GM23338 (cell line): Measurements from ENCODE around the gene RAP1GAP2.

ENCODE experiments used
- CREB1 ChIP-seq: fragments of 250-450 bp; sonication (Bioruptor Pico); IDR thresholded peaks from 2 replicates; pipeline ENCODE4 v1.5.0; 2020; ENCODE audit warnings: low read depth, mild to moderate bottlenecking, moderate library complexity
- CTCF ChIP-seq, 2 experiments: fragments of 200-600 bp in 1 of 2; sonication (generic) in 1 of 2; conservative IDR thresholded peaks; 2 replicates each; pipeline versions ENCODE4 v1.5.1 to v1.6.1; 2016 to 2017; ENCODE audit warnings: antibody characterized with exemption in 2 of 2, low read depth in 2 of 2, mild to moderate bottlenecking in 2 of 2, moderate library complexity in 1 of 2
- EZH2 ChIP-seq: fragments of 200-600 bp; sonication (generic); IDR thresholded peaks from one replicate; pipeline ENCODE4 v1.8.0; 2017; ENCODE audit warnings: antibody characterized with exemption, mild to moderate bottlenecking, low read depth; ENCODE audit not compliant: unreplicated experiment
- EZH2phosphoT487 ChIP-seq: fragments of 200-600 bp; sonication (generic); IDR thresholded peaks from one replicate; pipeline ENCODE4 v1.8.1; 2018; ENCODE audit warnings: antibody characterized with exemption; ENCODE audit not compliant: unreplicated experiment
- JUNB ChIP-seq: IDR thresholded peaks from one replicate; pipeline ENCODE4 v1.6.1; 2016; ENCODE audit warnings: antibody characterized with exemption; ENCODE audit not compliant: unreplicated experiment
- NANOG ChIP-seq: IDR thresholded peaks from 2 replicates; pipeline ENCODE4 v1.6.1; 2016; ENCODE audit warnings: antibody characterized with exemption, borderline replicate concordance
- POLR2AphosphoS5 ChIP-seq: IDR thresholded peaks from 2 replicates; pipeline ENCODE4 v1.6.1; 2016; ENCODE audit warnings: antibody characterized with exemption, low read depth
- REST ChIP-seq: IDR thresholded peaks from one replicate; pipeline ENCODE4 v1.6.1; 2018; ENCODE audit warnings: antibody characterized with exemption; ENCODE audit not compliant: unreplicated experiment
- STAT1 ChIP-seq: IDR thresholded peaks from one replicate; pipeline ENCODE4 v1.6.1; 2016; ENCODE audit warnings: antibody characterized with exemption; ENCODE audit not compliant: unreplicated experiment
- ZNF114 ChIP-seq: fragments of 250-450 bp; sonication (Bioruptor Pico); IDR thresholded peaks from 2 replicates; pipeline ENCODE4 v1.5.0; 2020; ENCODE audit warnings: mild to moderate bottlenecking, moderate library complexity
- ZNF462 ChIP-seq: fragments of 250-450 bp; sonication (Bioruptor Pico); IDR thresholded peaks from 2 replicates; pipeline ENCODE4 v1.5.0; 2020; ENCODE audit warnings: mild to moderate bottlenecking, moderate library complexity

- TF ChIP-seq CTCF (conservative IDR thresholded peaks at IDR 0.05; ENCODE audit: low read depth in 2 of 2): no peak
- no peak for TF ChIP-seq POLR2AphosphoS5
- TF ChIP-seq EZH2: no peak
- no peak for TF ChIP-seq REST
- no peak for TF ChIP-seq JUNB
- TF ChIP-seq STAT1: no peak
- TF ChIP-seq ZNF114 (CRISPR knock-in tag): no peak
- no peak for TF ChIP-seq EZH2phosphoT487
- no peak for TF ChIP-seq ZNF462 (CRISPR knock-in tag)
- no peak for TF ChIP-seq NANOG
- no peak for TF ChIP-seq CREB1
Observed at GRCh38 chr17:2905696-2906501, 109.7 kb downstream of the RAP1GAP2 start.
